Cardiac muscle cell (in vitro differentiated cells and primary cell): ENCODE results near the gene SLC12A5. TPM values are rescaled to one million over a fixed set of nuclear protein-coding genes. Genes with fewer than 3 reads are reported as not detected.
A peak's percentile ranks its signal among the peaks of the same experiment; 100 is the strongest.

ENCODE experiments used
- DNase-seq, 2 donors: peaks; one replicate each; pipeline versions ENCODE4 v3.0.0 to v3.0.0-alpha.2; 2010 to 2017; ENCODE audit warnings: low read depth in 1 of 2, low spot score in 1 of 2
- H3K27ac ChIP-seq: fragments of 200-600 bp; sonication (generic); 2 replicates; pipeline ENCODE4 v1.5.1; 2016
- H3K27me3 ChIP-seq: fragments of 200-600 bp; sonication (generic); 2 replicates; pipeline ENCODE4 v1.6.0; 2016; ENCODE audit warnings: control low read depth
- H3K36me3 ChIP-seq: fragments of 200-600 bp; sonication (generic); 2 replicates; pipeline ENCODE4 v1.5.1; 2016; ENCODE audit warnings: control low read depth
- H3K4me1 ChIP-seq: fragments of 200-600 bp; sonication (generic); 2 replicates; pipeline ENCODE4 v1.8.1; 2017; ENCODE audit warnings: low read depth, mild to moderate bottlenecking, mixed run types
- H3K4me3 ChIP-seq: fragments of 200-600 bp; sonication (generic); 2 replicates; pipeline ENCODE4 v1.5.1; 2016; ENCODE audit warnings: mild to moderate bottlenecking
- H3K9me3 ChIP-seq: fragments of 200-600 bp; sonication (generic); 2 replicates; pipeline ENCODE4 v1.5.1; 2017; ENCODE audit warnings: low read depth, mild to moderate bottlenecking, control low read depth
- polyA plus RNA-seq: library from polyadenylated mRNA; unstranded; fragments of >200 nt; fragmentation: Nextera tagmentation; extraction: Ambion mirVana; gene quantifications from 2 replicates; pipeline ENCODE4 v1.2.1, GENCODE V29; 2016
- total RNA-seq: library from RNA; depleted of rRNA; stranded (reverse); fragments of >200 nt; gene quantifications from 2 replicates; pipeline ENCODE4 v1.2.3, GENCODE V29; 2016
- TF ChIP-seq, protein P1 (sequence below): IDR thresholded peaks from 2 replicates; pipeline ENCODE4 v1.5.1; 2012; ENCODE audit warnings: low read depth, mild to moderate bottlenecking, low read length

SLC12A5 gene
- total and polyA plus RNA-seq, 2 experiments from 2014 or later, result 8.3 to 27.9 TPM

DNA sequence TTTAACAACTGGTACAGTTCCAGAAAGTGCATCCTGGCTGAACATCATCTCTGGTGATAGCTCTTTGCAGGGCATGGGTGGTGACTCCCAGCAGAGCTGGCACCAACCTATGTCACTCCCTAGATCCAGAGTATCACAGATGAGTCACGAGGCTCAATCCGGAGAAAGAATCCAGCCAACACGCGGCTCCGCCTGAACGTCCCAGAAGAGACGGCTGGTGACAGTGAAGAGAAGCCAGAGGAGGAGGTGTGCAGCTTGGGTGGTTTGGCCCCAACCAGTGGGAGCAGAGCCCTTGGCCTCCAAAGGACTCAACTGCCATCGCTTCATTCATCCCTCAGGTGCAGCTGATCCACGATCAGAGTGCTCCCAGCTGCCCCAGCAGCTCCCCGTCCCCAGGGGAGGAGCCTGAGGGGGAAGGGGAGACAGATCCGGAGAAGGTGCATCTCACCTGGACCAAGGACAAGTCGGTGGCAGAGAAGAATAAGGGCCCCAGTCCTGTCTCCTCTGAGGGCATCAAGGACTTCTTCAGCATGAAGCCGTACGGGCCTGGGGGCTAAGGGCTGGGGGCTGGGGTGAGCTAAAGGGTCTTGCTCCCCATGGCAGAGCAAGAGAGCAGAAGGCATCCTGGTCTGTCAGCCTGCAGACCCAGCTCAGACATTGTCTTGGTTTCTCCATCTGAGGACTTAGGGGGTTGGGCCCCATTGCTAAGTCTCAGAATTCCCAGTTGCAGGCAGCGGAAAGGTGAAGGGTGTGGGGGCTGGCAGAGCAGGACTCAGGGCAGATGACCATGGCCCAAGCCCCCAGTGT is 27.2 kb downstream of the SLC12A5 start:
- no peaks in the 10 kb centered on the region for H3K4me1 ChIP-seq
- H3K27me3 ChIP-seq, result peaks cover 80% of the 10 kb centered on the region

DNA sequence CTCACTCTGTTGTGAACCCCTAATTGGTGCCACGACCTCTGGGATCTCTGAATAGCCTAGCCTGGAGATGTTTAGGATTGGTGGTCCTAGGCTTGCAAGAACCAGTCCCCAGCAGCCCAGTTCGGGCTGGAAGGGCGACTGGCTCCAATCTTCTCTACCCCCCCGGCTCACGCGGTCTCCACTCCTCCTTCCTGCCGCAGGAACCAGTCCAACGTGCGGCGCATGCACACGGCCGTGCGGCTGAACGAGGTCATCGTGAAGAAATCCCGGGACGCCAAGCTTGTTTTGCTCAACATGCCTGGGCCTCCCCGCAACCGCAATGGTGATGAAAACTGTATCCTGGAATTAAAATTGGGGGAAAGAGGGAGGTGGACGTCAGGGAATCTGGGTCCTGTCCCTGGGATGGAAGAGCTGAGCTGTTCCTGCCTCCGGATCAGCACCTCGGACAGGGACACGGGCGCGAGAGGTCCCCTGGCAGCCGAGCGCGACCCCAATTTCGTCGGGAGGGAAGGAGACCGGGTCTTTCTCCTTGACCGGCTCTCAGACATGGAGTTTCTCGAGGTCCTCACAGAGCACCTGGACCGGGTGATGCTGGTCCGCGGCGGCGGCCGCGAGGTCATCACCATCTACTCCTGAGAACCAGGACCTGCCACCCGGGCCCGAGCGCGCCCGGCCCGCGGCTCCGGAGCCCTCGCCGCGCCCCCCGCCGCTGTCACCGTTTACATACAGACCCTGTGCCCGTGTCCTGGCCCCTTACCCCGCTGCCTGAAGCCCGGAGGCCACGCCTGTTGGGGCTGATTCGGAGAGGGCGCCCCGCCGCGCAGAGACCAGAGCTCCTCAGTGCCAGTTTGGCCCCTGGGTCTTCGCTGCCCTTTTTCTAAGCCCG is 28.2 kb downstream of the SLC12A5 start:
- Histone ChIP-seq H3K36me3 (peaks cover 14% of the 10 kb centered on the region), H3K4me3 (no peak overlapping the region), H3K9me3 (no peaks in the 10 kb centered on the region), H3K27ac (no peak overlapping the region), H3K27me3 (peaks cover 72% of the 10 kb centered on the region), H3K4me1 (no peaks in the 10 kb centered on the region)
- TF ChIP-seq, protein P1, sequence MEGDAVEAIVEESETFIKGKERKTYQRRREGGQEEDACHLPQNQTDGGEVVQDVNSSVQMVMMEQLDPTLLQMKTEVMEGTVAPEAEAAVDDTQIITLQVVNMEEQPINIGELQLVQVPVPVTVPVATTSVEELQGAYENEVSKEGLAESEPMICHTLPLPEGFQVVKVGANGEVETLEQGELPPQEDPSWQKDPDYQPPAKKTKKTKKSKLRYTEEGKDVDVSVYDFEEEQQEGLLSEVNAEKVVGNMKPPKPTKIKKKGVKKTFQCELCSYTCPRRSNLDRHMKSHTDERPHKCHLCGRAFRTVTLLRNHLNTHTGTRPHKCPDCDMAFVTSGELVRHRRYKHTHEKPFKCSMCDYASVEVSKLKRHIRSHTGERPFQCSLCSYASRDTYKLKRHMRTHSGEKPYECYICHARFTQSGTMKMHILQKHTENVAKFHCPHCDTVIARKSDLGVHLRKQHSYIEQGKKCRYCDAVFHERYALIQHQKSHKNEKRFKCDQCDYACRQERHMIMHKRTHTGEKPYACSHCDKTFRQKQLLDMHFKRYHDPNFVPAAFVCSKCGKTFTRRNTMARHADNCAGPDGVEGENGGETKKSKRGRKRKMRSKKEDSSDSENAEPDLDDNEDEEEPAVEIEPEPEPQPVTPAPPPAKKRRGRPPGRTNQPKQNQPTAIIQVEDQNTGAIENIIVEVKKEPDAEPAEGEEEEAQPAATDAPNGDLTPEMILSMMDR, result no peak
- DNase-seq, result peak; percentile 64 to 86

More for the DNA sequence above, 27.2 kb downstream of the SLC12A5 start:
- DNase-seq, result no peak
- Histone ChIP-seq H3K36me3 (peaks cover 5% of the 10 kb centered on the region), H3K4me3 (no peak overlapping the region), H3K27ac (no peak overlapping the region), H3K9me3 (no peaks in the 10 kb centered on the region)
- TF ChIP-seq, protein P1, result no peak

DNA sequence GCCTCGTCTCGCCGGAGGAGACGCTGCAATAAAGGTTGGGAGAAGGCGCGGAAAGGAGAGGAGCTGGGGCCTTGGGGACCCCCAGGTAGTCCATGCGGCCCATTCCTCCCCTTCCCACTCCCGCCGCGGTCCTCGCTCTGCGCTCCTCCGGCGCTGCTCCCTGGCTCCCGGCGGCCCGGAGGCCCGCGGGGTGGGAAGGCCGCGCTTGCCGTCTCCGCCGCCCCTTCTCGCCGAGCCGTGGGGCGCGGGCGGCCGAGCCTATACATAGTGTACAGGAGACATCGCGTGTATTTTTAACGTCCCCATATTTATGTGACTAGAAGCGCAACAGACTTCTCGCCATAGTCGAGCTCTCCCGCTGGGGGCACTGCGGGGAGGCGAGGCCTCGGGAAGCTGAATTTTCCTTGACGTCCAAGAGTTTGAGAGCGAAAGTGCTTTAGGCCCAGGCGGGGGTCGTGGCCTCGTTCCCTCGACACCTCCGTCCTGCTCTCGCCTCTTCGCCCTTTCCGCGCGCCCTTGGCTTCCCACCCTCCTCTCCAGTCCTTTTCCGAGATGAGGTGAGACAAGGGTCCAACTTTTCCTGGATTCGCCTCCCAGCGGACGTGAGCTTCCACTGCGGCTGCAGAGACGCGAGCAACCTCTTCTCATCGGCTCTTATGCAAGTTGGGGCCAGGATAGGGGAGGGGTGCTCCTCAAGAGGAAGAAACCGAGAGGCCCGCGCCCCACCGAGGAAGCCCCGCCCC is 29.0 kb downstream of the SLC12A5 start:
- Histone ChIP-seq H3K27me3 (peaks cover 66% of the 10 kb centered on the region), H3K36me3 (peaks cover 22% of the 10 kb centered on the region), H3K27ac (no peak overlapping the region), H3K4me1 (no peaks in the 10 kb centered on the region), H3K9me3 (no peaks in the 10 kb centered on the region), H3K4me3 (no peak overlapping the region)
- TF ChIP-seq, protein P1, result peak; percentile 61
- DNase-seq, result peak; percentile 45 to 65

DNA sequence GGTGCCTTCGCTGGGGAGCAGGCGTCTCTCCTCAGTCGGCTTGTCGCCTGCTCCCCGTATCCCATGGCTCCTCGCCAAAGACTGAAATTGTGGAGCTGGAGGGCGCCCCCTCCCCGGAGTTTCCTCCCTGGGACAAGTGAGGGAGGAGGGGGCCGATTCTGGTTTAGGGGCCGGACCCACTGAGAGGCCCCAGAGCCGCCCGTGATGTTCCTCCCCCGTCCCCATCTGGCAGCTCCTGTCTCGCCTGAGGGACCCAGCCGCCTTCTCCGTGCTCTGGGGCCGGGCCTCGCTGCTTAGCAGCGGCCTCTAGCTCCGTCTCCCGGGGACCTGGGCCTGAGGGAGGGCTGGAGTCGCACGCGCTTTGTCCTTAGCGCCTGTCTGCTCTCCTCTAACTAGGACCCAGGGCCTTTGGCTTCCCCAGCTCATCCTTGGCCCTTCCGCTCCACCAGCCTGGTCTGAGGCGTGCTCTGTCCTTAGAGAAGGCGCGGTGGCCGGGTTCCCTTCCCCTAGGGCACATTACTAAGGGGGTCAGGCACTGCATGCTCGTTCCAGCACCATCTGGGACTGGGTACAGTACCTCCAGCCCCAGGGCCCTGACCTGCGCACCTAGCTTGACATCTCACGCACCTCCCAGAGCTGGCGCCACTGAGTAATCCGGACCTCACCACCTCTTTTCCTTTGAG is 29.7 kb downstream of the SLC12A5 start:
- peak in 1 of 2 donors; percentile 48 for DNase-seq

More for the DNA sequence above, 29.7 kb downstream of the SLC12A5 start:
- Histone ChIP-seq H3K36me3 (peaks cover 28% of the 10 kb centered on the region), H3K27me3 (peaks cover 61% of the 10 kb centered on the region), H3K9me3 (no peaks in the 10 kb centered on the region), H3K4me1 (no peaks in the 10 kb centered on the region), H3K4me3 (no peak overlapping the region), H3K27ac (no peak overlapping the region)
- TF ChIP-seq, protein P1, result no peak
